ENCODE results near the gene EXOC6.

Gene EXOC6

GRCh38 chr10:93030409-93030808 is 182.1 kb downstream of the EXOC6 start:
- peak; percentile 77 for FAIRE-seq

- FAIRE-seq = no peak
These were observed 183.9 kb downstream of the EXOC6 start for GRCh38 chr10:93032105-93032808.

GRCh38 chr10:93032809-93033137 is 184.5 kb downstream of the EXOC6 start:
- no peak for FAIRE-seq

GRCh38 chr10:93034426-93034825 is 186.1 kb downstream of the EXOC6 start:
- no peak for FAIRE-seq

- no peak for FAIRE-seq
These were observed 190.8 kb downstream of the EXOC6 start for GRCh38 chr10:93039110-93039509.

- no peak for FAIRE-seq
These were observed 191.4 kb downstream of the EXOC6 start for GRCh38 chr10:93039721-93040120.

GRCh38 chr10:93054486-93054885 is 206.2 kb downstream of the EXOC6 start:
- FAIRE-seq = no peak

- FAIRE-seq = no peak
These were observed 209.8 kb downstream of the EXOC6 start for GRCh38 chr10:93058139-93058538.

- no peak for FAIRE-seq
These were observed 211.9 kb downstream of the EXOC6 start, which contains the start of gene CYP26C1 for GRCh38 chr10:93059975-93060886. TSS of gene CYP26C1 (plus strand) at chr10:93060798. CDS start at chr10:93061264, 466 bp downstream.

- FAIRE-seq = no peak
These were observed 212.7 kb downstream of the EXOC6 start for GRCh38 chr10:93060887-93061593.

GRCh38 chr10:93061594-93062513 is 213.5 kb downstream of the EXOC6 start:
- FAIRE-seq = no peak

- no peak for FAIRE-seq
These were observed 214.3 kb downstream of the EXOC6 start for GRCh38 chr10:93062514-93063143.

GRCh38 chr10:93063144-93063976 is 215.0 kb downstream of the EXOC6 start:
- FAIRE-seq = no peak

GRCh38 chr10:93063977-93064660 is 215.8 kb downstream of the EXOC6 start:
- no peak for FAIRE-seq

GRCh38 chr10:93064874-93065660 is 216.7 kb downstream of the EXOC6 start:
- FAIRE-seq = no peak

GRCh38 chr10:93065675-93066543 is 217.6 kb downstream of the EXOC6 start:
- no peak for FAIRE-seq

GRCh38 chr10:93066544-93066913 is 218.2 kb downstream of the EXOC6 start:
- no peak for FAIRE-seq
